ENCODE measurements around the gene SHC4.

SHC4 gene

GRCh38 chr15:48905216-48905615, 58.5 kb downstream of the SHC4 start:
- Histone ChIP-seq H3F3A (ENCODE audit: insufficient read depth) (no peaks in the 10 kb centered on the region), H3K4me2 (ENCODE audit: low read depth, low read length, poor library complexity, severe bottlenecking) (no peak overlapping the region), H3K9me3 (ENCODE audit: insufficient read depth, low read length) (no peaks in the 10 kb centered on the region), H4K20me1 (ENCODE audit: low read depth, low read length) (no peaks in the 10 kb centered on the region), H3K79me2 (ENCODE audit: insufficient read depth, low read length) (no peaks in the 10 kb centered on the region), H2AFZ (ENCODE audit: low read depth, low read length, severe bottlenecking) (no peak overlapping the region), H3K4me3 (ENCODE audit: insufficient read depth, low read length, poor library complexity, severe bottlenecking) (no peak overlapping the region), H3K36me3 (ENCODE audit: low read length) (no peaks in the 10 kb centered on the region), H3K27ac (ENCODE audit: low read depth, low read length) (no peak overlapping the region), H3K9ac (ENCODE audit: low read length) (no peak overlapping the region), H3K27me3 (ENCODE audit: low read length) (no peaks in the 10 kb centered on the region), H3K9me2 (replicated peaks; ENCODE audit: insufficient read depth, low read length) (no peaks in the 10 kb centered on the region)
- TF ChIP-seq CTCF (IDR thresholded peaks at IDR 0.05; ENCODE audit: insufficient read depth, low read length, poor library complexity, severe bottlenecking): no peak
- TF ChIP-seq EZH2phosphoT487 (conservative IDR thresholded peaks at IDR 0.05; ENCODE audit: low read length): no peak

GRCh38 chr15:48904758-48905157, 59.0 kb downstream of the SHC4 start:
- Histone ChIP-seq H2AFZ (ENCODE audit: low read depth, low read length, severe bottlenecking) (no peak overlapping the region), H3K9me3 (ENCODE audit: insufficient read depth, low read length) (no peaks in the 10 kb centered on the region), H3F3A (ENCODE audit: insufficient read depth) (no peaks in the 10 kb centered on the region), H3K27me3 (ENCODE audit: low read length) (no peaks in the 10 kb centered on the region), H3K4me2 (ENCODE audit: low read depth, low read length, poor library complexity, severe bottlenecking) (no peak overlapping the region), H3K9ac (ENCODE audit: low read length) (no peak overlapping the region), H4K20me1 (ENCODE audit: low read depth, low read length) (no peaks in the 10 kb centered on the region), H3K27ac (ENCODE audit: low read depth, low read length) (no peak overlapping the region), H3K9me2 (replicated peaks; ENCODE audit: insufficient read depth, low read length) (no peaks in the 10 kb centered on the region), H3K36me3 (ENCODE audit: low read length) (no peaks in the 10 kb centered on the region), H3K4me3 (ENCODE audit: insufficient read depth, low read length, poor library complexity, severe bottlenecking) (no peak overlapping the region), H3K79me2 (ENCODE audit: insufficient read depth, low read length) (no peaks in the 10 kb centered on the region)
- TF ChIP-seq CTCF (IDR thresholded peaks at IDR 0.05; ENCODE audit: insufficient read depth, low read length, poor library complexity, severe bottlenecking) (no peak), EZH2phosphoT487 (conservative IDR thresholded peaks at IDR 0.05; ENCODE audit: low read length) (no peak)

- no peaks in the 10 kb centered on the region for H3F3A ChIP-seq (ENCODE audit: insufficient read depth)
- H4K20me1 ChIP-seq (ENCODE audit: low read depth, low read length): no peaks in the 10 kb centered on the region
- H2AFZ ChIP-seq (ENCODE audit: low read depth, low read length, severe bottlenecking): no peak overlapping the region
- H3K27me3 ChIP-seq (ENCODE audit: low read length): no peaks in the 10 kb centered on the region
- no peaks in the 10 kb centered on the region for H3K9me2 ChIP-seq (replicated peaks; ENCODE audit: insufficient read depth, low read length)
- no peak overlapping the region for H3K4me3 ChIP-seq (ENCODE audit: insufficient read depth, low read length, poor library complexity, severe bottlenecking)
- no peaks in the 10 kb centered on the region for H3K9me3 ChIP-seq (ENCODE audit: insufficient read depth, low read length)
- no peak overlapping the region for H3K9ac ChIP-seq (ENCODE audit: low read length)
- H3K36me3 ChIP-seq (ENCODE audit: low read length): no peaks in the 10 kb centered on the region
- TF ChIP-seq CTCF (IDR thresholded peaks at IDR 0.05; ENCODE audit: insufficient read depth, low read length, poor library complexity, severe bottlenecking): no peak
- no peak for TF ChIP-seq EZH2phosphoT487 (conservative IDR thresholded peaks at IDR 0.05; ENCODE audit: low read length)
- no peak overlapping the region for H3K4me2 ChIP-seq (ENCODE audit: low read depth, low read length, poor library complexity, severe bottlenecking)
- H3K27ac ChIP-seq (ENCODE audit: low read depth, low read length): no peak overlapping the region
- H3K79me2 ChIP-seq (ENCODE audit: insufficient read depth, low read length): no peaks in the 10 kb centered on the region
Observed at GRCh38 chr15:48899793-48900192, 63.9 kb downstream of the SHC4 start.

Measured in SU-DHL-6 (cell line).